ENCODE measurements around the gene ABT1. TPM values are rescaled to one million over a fixed set of nuclear protein-coding genes. Genes with fewer than 3 reads are reported as not detected.
A peak's percentile ranks its signal among the peaks of the same experiment; 100 is the strongest.

The ABT1 gene
- polyA plus RNA-seq, 6 donors from 2014 or later: 42.7 to 74.2 (median 49.0) TPM

- peaks cover 0 to 23% (median 19%) of the 10 kb centered on the region in 7 donors for H3K9me3 Mint-ChIP-seq
- H3K27ac Mint-ChIP-seq: peak overlapping the region in 2 of 6 donors; percentile 59 to 72
- H3K27me3 Mint-ChIP-seq: peaks cover 21 to 60% (median 29%) of the 10 kb centered on the region in 3 donors
These were observed 18.0 kb upstream of the ABT1 start for GRCh38 chr6:26578741-26579140.

GRCh38 chr6:26581164-26581915 lies 15.4 kb upstream of the ABT1 start:
- Mint-ChIP-seq H3K4me3 (no peak overlapping the region), H3K27ac (no peak overlapping the region)

More at GRCh38 chr6:26578741-26579140, 18.0 kb upstream of the ABT1 start:
- peak overlapping the region in 3 of 8 donors; percentile 18 to 53 (median 23) for H3K4me3 Mint-ChIP-seq
- H3K4me1 Mint-ChIP-seq: peaks cover 13 to 15% (median 15%) of the 10 kb centered on the region in 3 donors
- ATAC-seq (ENCODE audit: low read depth in 2 of 2) (no peak), DNase-seq (no peak)
- peaks cover 0 to 10% of the 10 kb centered on the region in 2 donors for H3K36me3 Mint-ChIP-seq

GRCh38 chr6:26588965-26589364 lies 7.8 kb upstream of the ABT1 start:
- peaks cover 0 to 6% (median 0%) of the 10 kb centered on the region in 3 donors for H3K4me1 Mint-ChIP-seq
- DNase-seq (no peak), ATAC-seq (ENCODE audit: low read depth in 2 of 2) (no peak)
- H3K27me3 Mint-ChIP-seq: peaks cover 41 to 51% (median 49%) of the 10 kb centered on the region in 3 donors
- no peak overlapping the region for H3K27ac Mint-ChIP-seq
- no peaks in the 10 kb centered on the region for H3K36me3 Mint-ChIP-seq
- H3K4me3 Mint-ChIP-seq: no peak overlapping the region
- H3K9me3 Mint-ChIP-seq: no peaks in the 10 kb centered on the region

More at GRCh38 chr6:26581164-26581915, 15.4 kb upstream of the ABT1 start:
- peaks cover 0 to 10% of the 10 kb centered on the region in 2 donors for H3K36me3 Mint-ChIP-seq
- H3K4me1 Mint-ChIP-seq: peaks cover 13 to 14% (median 14%) of the 10 kb centered on the region in 3 donors
- peaks cover 0 to 23% (median 19%) of the 10 kb centered on the region in 7 donors for H3K9me3 Mint-ChIP-seq
- ATAC-seq (ENCODE audit: low read depth in 2 of 2) (no peak), DNase-seq (no peak)
- H3K27me3 Mint-ChIP-seq: peaks cover 34 to 78% (median 47%) of the 10 kb centered on the region in 3 donors

- no peak for ATAC-seq (ENCODE audit: low read depth in 2 of 2)
- no peak overlapping the region for H3K4me3 Mint-ChIP-seq
- H3K27ac Mint-ChIP-seq: peak overlapping the region in 1 of 6 donors; percentile 5
- peaks cover 32 to 35% (median 33%) of the 10 kb centered on the region in 3 donors for H3K27me3 Mint-ChIP-seq
- H3K36me3 Mint-ChIP-seq: no peaks in the 10 kb centered on the region
- H3K9me3 Mint-ChIP-seq: no peaks in the 10 kb centered on the region
- DNase-seq: no peak
- H3K4me1 Mint-ChIP-seq: peaks cover 0 to 9% (median 4%) of the 10 kb centered on the region in 3 donors
These were observed 4.1 kb upstream of the ABT1 start for GRCh38 chr6:26592649-26593048.

- Mint-ChIP-seq H3K4me1 (peaks cover 7 to 17% (median 10%) of the 10 kb centered on the region in 3 donors), H3K4me3 (no peak overlapping the region), H3K9me3 (no peaks in the 10 kb centered on the region), H3K36me3 (no peaks in the 10 kb centered on the region), H3K27ac (peak overlapping the region in 1 of 6 donors; percentile 57), H3K27me3 (peaks cover 29 to 35% (median 32%) of the 10 kb centered on the region in 3 donors)
- no peak for ATAC-seq (ENCODE audit: low read depth in 2 of 2)
- no peak for DNase-seq
These were observed 3.2 kb upstream of the ABT1 start for GRCh38 chr6:26593278-26594130.

GRCh38 chr6:26594131-26594498 lies 2.6 kb upstream of the ABT1 start:
- H3K27ac Mint-ChIP-seq: no peak overlapping the region

GRCh38 chr6:26594730-26595632 lies 1.8 kb upstream of the ABT1 start:
- no peaks in the 10 kb centered on the region for H3K9me3 Mint-ChIP-seq
- peaks cover 22 to 35% (median 24%) of the 10 kb centered on the region in 3 donors for H3K27me3 Mint-ChIP-seq
- no peak for DNase-seq
- H3K36me3 Mint-ChIP-seq: peaks cover 0 to 3% of the 10 kb centered on the region in 2 donors
- H3K27ac Mint-ChIP-seq: peak overlapping the region in 2 of 6 donors; percentile 5 to 24
- H3K4me3 Mint-ChIP-seq: peak overlapping the region in 5 of 8 donors; percentile 6 to 84 (median 24)
- peaks cover 8 to 22% (median 12%) of the 10 kb centered on the region in 3 donors for H3K4me1 Mint-ChIP-seq
- ATAC-seq (ENCODE audit: low read depth in 2 of 2): no peak

More at GRCh38 chr6:26594131-26594498, 2.6 kb upstream of the ABT1 start:
- no peak for DNase-seq
- Mint-ChIP-seq H3K4me1 (peaks cover 8 to 20% (median 12%) of the 10 kb centered on the region in 3 donors), H3K4me3 (peak overlapping the region in 1 of 8 donors; percentile 22), H3K9me3 (no peaks in the 10 kb centered on the region), H3K27me3 (peaks cover 28 to 35% (median 29%) of the 10 kb centered on the region in 3 donors), H3K36me3 (peaks cover 0 to under 1% of the 10 kb centered on the region in 2 donors)
- no peak for ATAC-seq (ENCODE audit: low read depth in 2 of 2)

- Mint-ChIP-seq H3K4me1 (peaks cover 8 to 22% (median 12%) of the 10 kb centered on the region in 3 donors), H3K9me3 (no peaks in the 10 kb centered on the region), H3K27me3 (peaks cover 16 to 35% (median 24%) of the 10 kb centered on the region in 3 donors), H3K36me3 (peaks cover 0 to 3% of the 10 kb centered on the region in 2 donors), H3K4me3 (no peak overlapping the region), H3K27ac (no peak overlapping the region)
- ATAC-seq (ENCODE audit: low read depth in 2 of 2) (peak; percentile 48 to 53), DNase-seq (peak; percentile 79)
These were observed 984 bp upstream of the ABT1 start for GRCh38 chr6:26595669-26596269.

- no peak overlapping the region for H3K27ac Mint-ChIP-seq
- H3K4me3 Mint-ChIP-seq: no peak overlapping the region
- no peaks in the 10 kb centered on the region for H3K9me3 Mint-ChIP-seq
- H3K4me1 Mint-ChIP-seq: peaks cover 8 to 22% (median 12%) of the 10 kb centered on the region in 3 donors
- H3K36me3 Mint-ChIP-seq: peaks cover 0 to 3% of the 10 kb centered on the region in 2 donors
- ATAC-seq (ENCODE audit: low read depth in 2 of 2) (no peak), DNase-seq (no peak)
- peaks cover 2 to 19% (median 10%) of the 10 kb centered on the region in 3 donors for H3K27me3 Mint-ChIP-seq
These were observed 625 bp downstream of the ABT1 start for GRCh38 chr6:26597389-26597766.

GRCh38 chr6:26597821-26598220 lies 1.1 kb downstream of the ABT1 start:
- no peak for DNase-seq
- peak overlapping the region in 1 of 6 donors; percentile 81 for H3K27ac Mint-ChIP-seq
- peaks cover 0 to 3% of the 10 kb centered on the region in 2 donors for H3K36me3 Mint-ChIP-seq
- peak overlapping the region in 2 of 8 donors; percentile 83 to 89 for H3K4me3 Mint-ChIP-seq
- peaks cover 0 to 15% (median 9%) of the 10 kb centered on the region in 3 donors for H3K27me3 Mint-ChIP-seq
- no peak for ATAC-seq (ENCODE audit: low read depth in 2 of 2)
- H3K4me1 Mint-ChIP-seq: peaks cover 8 to 22% (median 12%) of the 10 kb centered on the region in 3 donors
- H3K9me3 Mint-ChIP-seq: no peaks in the 10 kb centered on the region

GRCh38 chr6:26598267-26598666 lies 1.5 kb downstream of the ABT1 start:
- DNase-seq (no peak), ATAC-seq (ENCODE audit: low read depth in 2 of 2) (no peak)
- Mint-ChIP-seq H3K36me3 (peaks cover 0 to 3% of the 10 kb centered on the region in 2 donors), H3K27me3 (peaks cover 0 to 10% (median 8%) of the 10 kb centered on the region in 3 donors), H3K4me1 (peaks cover 8 to 21% (median 12%) of the 10 kb centered on the region in 3 donors), H3K27ac (peak overlapping the region in 2 of 6 donors; percentile 81 to 92), H3K4me3 (peak overlapping the region in 3 of 8 donors; percentile 83 to 89 (median 85)), H3K9me3 (no peaks in the 10 kb centered on the region)

- Mint-ChIP-seq H3K27me3 (peaks cover 0 to 2% (median 1%) of the 10 kb centered on the region in 3 donors), H3K4me3 (no peak overlapping the region), H3K27ac (peak overlapping the region in 2 of 6 donors; percentile 13 to 35), H3K36me3 (peaks cover 0 to 3% of the 10 kb centered on the region in 2 donors), H3K4me1 (peaks cover 11 to 20% (median 12%) of the 10 kb centered on the region in 3 donors), H3K9me3 (no peaks in the 10 kb centered on the region)
- no peak for ATAC-seq (ENCODE audit: low read depth in 2 of 2)
- DNase-seq: no peak
These were observed 2.4 kb downstream of the ABT1 start for GRCh38 chr6:26599134-26599533.
